ENCODE measurements around the gene TXNRD1.
"Not testable (repeated sequence)": the region's sequence is repeated elsewhere in the genome, so short reads cannot be mapped to it uniquely, and the experiment has no call there.

TXNRD1 gene

GRCh38 chr12:104212516-104212915 is 3.1 kb upstream of the TXNRD1 start:
- TF ChIP-seq CTCF (conservative IDR thresholded peaks at IDR 0.05; ENCODE audit: low read depth, low read length), result no peak
- H3K4me3 ChIP-seq (ENCODE audit: low read depth, low read length), result no peak overlapping the region
- no peak for DNase-seq (ENCODE audit: low read depth)

- TF ChIP-seq CTCF (conservative IDR thresholded peaks at IDR 0.05; ENCODE audit: low read depth, low read length), result no peak
- no peak overlapping the region for H3K4me3 ChIP-seq (ENCODE audit: low read depth, low read length)
- peak; percentile 82 for DNase-seq (ENCODE audit: low read depth)
Measured at GRCh38 chr12:104213952-104214351, 1.6 kb upstream of the TXNRD1 start.

- peak overlapping the region; percentile 76 for H3K4me3 ChIP-seq (ENCODE audit: low read depth, low read length)
- TF ChIP-seq CTCF (conservative IDR thresholded peaks at IDR 0.05; ENCODE audit: low read depth, low read length), result no peak
- DNase-seq (ENCODE audit: low read depth), result no peak
Measured at GRCh38 chr12:104216521-104216924, 944 bp downstream of the TXNRD1 start.

GRCh38 chr12:104218506-104218905 is 2.9 kb downstream of the TXNRD1 start:
- not testable (repeated sequence) for DNase-seq (ENCODE audit: low read depth); H3K4me3 ChIP-seq (ENCODE audit: low read depth, low read length)

- DNase-seq (ENCODE audit: low read depth), result peak; percentile 62
- no peak for TF ChIP-seq CTCF (conservative IDR thresholded peaks at IDR 0.05; ENCODE audit: low read depth, low read length)
- no peak overlapping the region for H3K4me3 ChIP-seq (ENCODE audit: low read depth, low read length)
Measured at GRCh38 chr12:104218935-104219334, 3.4 kb downstream of the TXNRD1 start.

- H3K4me3 ChIP-seq (ENCODE audit: low read depth, low read length), result no peak overlapping the region
- TF ChIP-seq CTCF (conservative IDR thresholded peaks at IDR 0.05; ENCODE audit: low read depth, low read length), result no peak
- peak; percentile 98 for DNase-seq (ENCODE audit: low read depth)
Measured at GRCh38 chr12:104219361-104219892, 3.8 kb downstream of the TXNRD1 start.

GRCh38 chr12:104219908-104220404 is 4.4 kb downstream of the TXNRD1 start:
- TF ChIP-seq CTCF (conservative IDR thresholded peaks at IDR 0.05; ENCODE audit: low read depth, low read length), result no peak
- H3K4me3 ChIP-seq (ENCODE audit: low read depth, low read length), result no peak overlapping the region
- peak; percentile 73 for DNase-seq (ENCODE audit: low read depth)

Measured in choroid plexus epithelial cell (primary cell).